ENCODE results near the gene HACD3. TPM values are rescaled to one million over a fixed set of nuclear protein-coding genes. Genes with fewer than 3 reads are reported as not detected.

The HACD3 gene
- total and polyA plus RNA-seq, 9 of the 15 experiments (the other 6 are each of a cell fraction or from before 2014, with no cell fraction given): 48.1 to 117 (median 72.8) TPM

DNA sequence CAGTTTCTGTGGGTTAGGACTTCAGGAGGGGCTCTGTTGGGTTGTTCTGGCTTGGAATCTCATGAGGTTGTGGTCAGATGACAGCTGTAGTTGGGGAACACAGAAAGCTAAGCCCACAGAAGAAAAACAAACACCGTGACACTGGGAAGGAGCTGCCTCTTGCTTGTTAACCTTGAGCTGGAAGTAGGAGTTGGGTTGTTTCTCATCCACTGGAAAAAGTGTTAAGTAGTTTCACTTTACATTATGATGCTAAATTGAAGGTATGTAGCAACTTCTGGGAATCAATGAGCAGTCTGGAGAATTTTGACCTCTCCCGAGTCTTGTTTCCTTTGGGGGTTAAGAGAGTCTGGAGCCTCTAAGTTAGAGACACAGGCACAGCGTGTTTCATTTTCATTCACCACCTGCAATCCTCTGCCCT, 20.4 kb downstream of the HACD3 start:
- in situ Hi-C loops (cut with MboI) (no loop called here), intact Hi-C loops (cut with micrococcal nuclease) (loop anchor here (2.0 kb wide), 1 partner anchor 38 kb away; no protein-coding TSS in a partner anchor)
- BruUV-seq (replicated peaks): no TSS peak
- Histone ChIP-seq H3K9ac (ENCODE audit: insufficient read depth in 1 of 2, low read depth in 2 of 2, low read length in 2 of 2) (peak overlapping the region in 1 of 2 experiments; percentile 2; a peak in 1 of 4 replicates), H3K36me3 (ENCODE audit: control insufficient read depth, insufficient read depth, low read length) (peaks cover 30% of the 10 kb centered on the region), H3K9me1 (ENCODE audit: control insufficient read depth, insufficient read depth, low read length) (no peaks in the 10 kb centered on the region), H3K9me3 (replicated peaks; ENCODE audit: control insufficient read depth, insufficient read depth, low read depth, low read length) (no peaks in the 10 kb centered on the region), H3K4me1 (replicated peaks in 1 of 2; ENCODE audit: control insufficient read depth in 2 of 2, insufficient read depth in 2 of 2, low read length in 2 of 2) (peaks cover 4 to 25% of the 10 kb centered on the region in 2 experiments; a peak in 3 of 5 replicates), H3K4me2 (ENCODE audit: insufficient read depth, low read length) (peak overlapping the region; percentile 75), H3K27me3 (ENCODE audit: control insufficient read depth in 2 of 2, insufficient read depth in 2 of 2, low read length in 2 of 2) (no peaks in the 10 kb centered on the region), H2AFZ (ENCODE audit: low read depth, low read length) (no peak overlapping the region), H3K79me2 (ENCODE audit: control insufficient read depth, insufficient read depth, low read length) (peaks cover 75% of the 10 kb centered on the region), H3K4me3 (no peak overlapping the region), H3K27ac (ENCODE audit: extremely low read depth, low read depth, low read length) (peak overlapping the region; percentile 58), H4K20me1 (replicated peaks; ENCODE audit: control insufficient read depth, insufficient read depth, low read length) (peaks cover 17% of the 10 kb centered on the region)
- peak in 2 of 4 experiments; percentile 29 to 38 for DNase-seq (ENCODE audit: extremely low read depth in 1 of 4, low spot score in 3 of 4)
- CTCF ChIA-PET (ENCODE audit: low intra/inter-chr PET ratio): no interaction called here
- 4% methylated on average over 3 of the region's 3 CpGs for WGBS (ENCODE audit: insufficient coverage, low coverage, missing lambda C conversion rate)
- peak; percentile 74 for ATAC-seq
- POLR2A ChIA-PET: interaction anchor here (0.6 to 1.0 kb wide), 3 partner anchors 20 to 171 kb away, joined by 3 read pairs; partner anchors contain the start of gene HACD3
- FAIRE-seq: no peak
- TF ChIP-seq RAD51 (IDR thresholded peaks at IDR 0.05; ENCODE audit: borderline replicate concordance, low read depth) (no peak), PML (IDR thresholded peaks at IDR 0.05; ENCODE audit: low read length) (0 out of 2 replicates have a peak, but pooled peaks have one; percentile 2), CEBPB (tag; IDR thresholded peaks at IDR 0.05) (peak; percentile 16; the same call in 1 of the 2 replicates), MAZ (CRISPR knock-in tag; conservative IDR thresholded peaks at IDR 0.05 in 1 of 2, IDR thresholded peaks at IDR 0.05 in 1 of 2) (peak in 1 of 2 experiments; percentile 24; a peak in 1 of 4 replicates), HMG20B (CRISPR knock-in tag; IDR thresholded peaks at IDR 0.05) (no peak)

DNA sequence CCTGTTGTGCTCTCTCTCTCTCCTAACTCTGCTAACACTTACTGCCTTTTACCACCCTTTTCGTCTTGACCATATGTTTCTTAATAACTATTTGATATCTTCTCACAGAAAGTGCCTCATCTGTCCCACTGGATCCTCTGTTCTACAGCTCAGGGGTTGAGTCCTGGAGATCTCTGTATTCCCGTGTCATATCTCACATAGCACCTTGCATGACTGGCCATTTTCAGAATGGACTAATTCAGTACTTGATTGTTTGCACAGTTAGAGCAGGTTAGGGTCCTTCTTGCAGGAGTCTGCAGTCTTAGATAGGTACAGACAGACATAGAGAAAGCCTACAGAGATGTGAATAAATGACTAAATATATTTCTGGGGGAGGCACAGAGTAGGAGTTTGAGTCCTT, 20.9 kb downstream of the HACD3 start:
- peaks cover 70% of the 10 kb centered on the region for H3K79me2 ChIP-seq (ENCODE audit: control insufficient read depth, insufficient read depth, low read length)
- TF ChIP-seq CREB1 (IDR thresholded peaks at IDR 0.05): no peak
- TF ChIP-seq CREB1 (CRISPR knock-in tag; IDR thresholded peaks at IDR 0.05): no peak
- TF ChIP-seq CREM (IDR thresholded peaks at IDR 0.05; ENCODE audit: low read depth): 0 out of 2 replicates have a peak, but pooled peaks have one; percentile 18
- no peak for TF ChIP-seq ZNF431 (CRISPR knock-in tag; IDR thresholded peaks at IDR 0.05)
- TF ChIP-seq MAFF (IDR thresholded peaks at IDR 0.05; ENCODE audit: low read length): peak; percentile 73
- 0 out of 2 replicates have a peak, but pooled peaks have one; percentile 47 for TF ChIP-seq NBN (IDR thresholded peaks at IDR 0.05; ENCODE audit: low read depth)
- TF ChIP-seq TEAD4 (IDR thresholded peaks at IDR 0.05; ENCODE audit: low read length): peak; percentile 88
- no peak for TF ChIP-seq TEAD4 (CRISPR knock-in tag; IDR thresholded peaks at IDR 0.05; ENCODE audit: borderline replicate concordance)
- peak; percentile 16 for TF ChIP-seq RBBP5 (IDR thresholded peaks at IDR 0.05; ENCODE audit: borderline replicate concordance, insufficient read depth, low read length, poor library complexity, severe bottlenecking)
- peak; percentile 88 for TF ChIP-seq ZNF316 (IDR thresholded peaks at IDR 0.05)
- TF ChIP-seq MTA2 (IDR thresholded peaks at IDR 0.05; ENCODE audit: low read depth): peak; percentile 84
- TF ChIP-seq SMARCA4 (IDR thresholded peaks at IDR 0.05): peak; percentile 91
- TF ChIP-seq CEBPG (CRISPR knock-in tag; IDR thresholded peaks at IDR 0.05): no peak
- no peak for TF ChIP-seq CEBPG (tag; conservative IDR thresholded peaks at IDR 0.05 in 1 of 2, IDR thresholded peaks at IDR 0.05 in 1 of 2)

More for the DNA sequence above, 20.9 kb downstream of the HACD3 start:
- BruUV-seq (replicated peaks): no TSS peak
- H3K9me1 ChIP-seq (ENCODE audit: control insufficient read depth, insufficient read depth, low read length): no peaks in the 10 kb centered on the region
- peak; percentile 28 to 83 (median 56) for DNase-seq (ENCODE audit: extremely low read depth in 1 of 4, low spot score in 3 of 4)
- intact Hi-C loops (cut with micrococcal nuclease) (loop anchor here (2.0 kb wide), 1 partner anchor 38 kb away; no protein-coding TSS in a partner anchor), in situ Hi-C loops (cut with MboI) (no loop called here)
- FAIRE-seq: peak; percentile 92
- peak; percentile 91 for ATAC-seq
- no peak overlapping the region for H2AFZ ChIP-seq (ENCODE audit: low read depth, low read length)
- no peak overlapping the region for H3K4me3 ChIP-seq
- ChIA-PET POLR2A (interaction anchor here (0.6 to 1.0 kb wide), 3 partner anchors 21 to 170 kb away, joined by 3 read pairs; partner anchors contain the start of gene HACD3), CTCF (ENCODE audit: low intra/inter-chr PET ratio) (no interaction called here)
- H3K4me1 ChIP-seq (replicated peaks in 1 of 2; ENCODE audit: control insufficient read depth in 2 of 2, insufficient read depth in 2 of 2, low read length in 2 of 2): peaks cover 4 to 25% of the 10 kb centered on the region in 2 experiments; a peak in 3 of 5 replicates
- peak overlapping the region; percentile 58 for H3K27ac ChIP-seq (ENCODE audit: extremely low read depth, low read depth, low read length)
- H4K20me1 ChIP-seq (replicated peaks; ENCODE audit: control insufficient read depth, insufficient read depth, low read length): peaks cover 17% of the 10 kb centered on the region
- peak overlapping the region; percentile 75 for H3K4me2 ChIP-seq (ENCODE audit: insufficient read depth, low read length)
- H3K27me3 ChIP-seq (ENCODE audit: control insufficient read depth in 2 of 2, insufficient read depth in 2 of 2, low read length in 2 of 2): no peaks in the 10 kb centered on the region
- peaks cover 34% of the 10 kb centered on the region for H3K36me3 ChIP-seq (ENCODE audit: control insufficient read depth, insufficient read depth, low read length)
- H3K9me3 ChIP-seq (replicated peaks; ENCODE audit: control insufficient read depth, insufficient read depth, low read depth, low read length): no peaks in the 10 kb centered on the region
- peak overlapping the region in 1 of 2 experiments; percentile 2; a peak in 1 of 4 replicates for H3K9ac ChIP-seq (ENCODE audit: insufficient read depth in 1 of 2, low read depth in 2 of 2, low read length in 2 of 2)
- 5% methylated on average over 2 of the region's 2 CpGs for WGBS (ENCODE audit: insufficient coverage, low coverage, missing lambda C conversion rate)

All from K562 (cell line).